Lower lobe of right lung (tissue), 2 donors: ENCODE results near the gene PIGH. TPM values are rescaled to one million over a fixed set of nuclear protein-coding genes. Genes with fewer than 3 reads are reported as not detected.

ENCODE experiments used
- ATAC-seq, 2 donors: fragments of 200-7000 bp; cut with Tn5 transposase; one replicate each; pipeline ENCODE4 v1.9.1; 2020 to 2022; ENCODE audit warnings: mild to moderate bottlenecking in 2 of 2, moderate library complexity in 2 of 2
- DNase-seq: peaks from one replicate; pipeline ENCODE4 v3.0.0-alpha.2; 2020
- H3K27ac ChIP-seq: fragments of 200-600 bp; one replicate; pipeline ENCODE4 v1.8.0; 2022
- H3K27me3 ChIP-seq: fragments of 200-600 bp; one replicate; pipeline ENCODE4 v1.8.0; 2022; ENCODE audit warnings: low read depth
- H3K36me3 ChIP-seq: fragments of 200-600 bp; one replicate; pipeline ENCODE4 v1.8.0; 2022; ENCODE audit warnings: mild to moderate bottlenecking
- H3K4me1 ChIP-seq: fragments of 200-600 bp; one replicate; pipeline ENCODE4 v1.8.0; 2022
- H3K4me3 ChIP-seq: fragments of 200-600 bp; one replicate; pipeline ENCODE4 v1.8.0; 2022; ENCODE audit warnings: mild to moderate bottlenecking
- H3K9me3 ChIP-seq: fragments of 200-600 bp; one replicate; pipeline ENCODE4 v1.8.0; 2022
- CTCF ChIP-seq: fragments of 200-600 bp; IDR thresholded peaks from one replicate; pipeline ENCODE4 v1.8.0; 2022; ENCODE audit warnings: antibody characterized with exemption, mild to moderate bottlenecking
- intact Hi-C: fragments of 100-400 bp; cut with DNase I; formaldehyde crosslinking; loops from one replicate; pipeline ENCODE4 v1.11.0; 2022
- total RNA-seq: library from RNA; stranded (reverse); fragmentation: NEBNext Ultra II Directional; extraction: Animal tissue kit (Norgen Biotek cat#: 25700); gene quantifications from one replicate; pipeline ENCODE4 v1.2.1, GENCODE V29; 2021
- donor health status: DM: no; HTN: yes; CAD: no; lungs with severe emphysema.

Gene PIGH
- total RNA-seq, 1 donor from 2014 or later = 17.2 TPM

GRCh38 chr14:67589204-67589770, 10.8 kb downstream of the PIGH start:
- no peak for DNase-seq
- TF ChIP-seq CTCF = no peak
- no peak overlapping the region for H3K27ac ChIP-seq
- H3K9me3 ChIP-seq = no peaks in the 10 kb centered on the region
- no peaks in the 10 kb centered on the region for H3K27me3 ChIP-seq
- H3K4me1 ChIP-seq = no peaks in the 10 kb centered on the region
- peaks cover 66% of the 10 kb centered on the region for H3K36me3 ChIP-seq
- no peak for ATAC-seq
- H3K4me3 ChIP-seq = no peak overlapping the region
- intact Hi-C loops = no loop called here

- DNase-seq = no peak
- Histone ChIP-seq H3K4me1 (no peaks in the 10 kb centered on the region), H3K4me3 (no peak overlapping the region), H3K27ac (no peak overlapping the region), H3K36me3 (peaks cover 40% of the 10 kb centered on the region), H3K9me3 (no peaks in the 10 kb centered on the region), H3K27me3 (no peaks in the 10 kb centered on the region)
- ATAC-seq = peak in 1 of 2 donors; percentile 11
- no peak for TF ChIP-seq CTCF
- intact Hi-C loops = no loop called here
Measured at GRCh38 chr14:67586369-67586768, 13.7 kb downstream of the PIGH start.

- Histone ChIP-seq H3K27ac (no peak overlapping the region), H3K27me3 (no peaks in the 10 kb centered on the region), H3K4me1 (no peaks in the 10 kb centered on the region), H3K36me3 (peaks cover 26% of the 10 kb centered on the region), H3K4me3 (no peak overlapping the region), H3K9me3 (no peaks in the 10 kb centered on the region)
- DNase-seq (no peak), ATAC-seq (no peak)
- intact Hi-C loops = no loop called here
- no peak for TF ChIP-seq CTCF
Measured at GRCh38 chr14:67584978-67585377, 15.1 kb downstream of the PIGH start.

- Histone ChIP-seq H3K4me3 (no peak overlapping the region), H3K4me1 (no peaks in the 10 kb centered on the region), H3K27ac (no peak overlapping the region), H3K27me3 (no peaks in the 10 kb centered on the region), H3K9me3 (no peaks in the 10 kb centered on the region), H3K36me3 (peaks cover 16% of the 10 kb centered on the region)
- DNase-seq (no peak), ATAC-seq (peak; percentile 79 to 81)
- intact Hi-C loops = no loop called here
- TF ChIP-seq CTCF = peak; percentile 66
Measured at GRCh38 chr14:67583711-67584644, 16.1 kb downstream of the PIGH start.

GRCh38 chr14:67582061-67582460, 18.0 kb downstream of the PIGH start:
- Histone ChIP-seq H3K27me3 (no peaks in the 10 kb centered on the region), H3K36me3 (no peaks in the 10 kb centered on the region), H3K4me1 (no peaks in the 10 kb centered on the region), H3K4me3 (no peak overlapping the region), H3K9me3 (no peaks in the 10 kb centered on the region), H3K27ac (no peak overlapping the region)
- intact Hi-C loops = no loop called here
- ATAC-seq = no peak
- no peak for DNase-seq
- no peak for TF ChIP-seq CTCF
